KMS-11 (cell line): ENCODE results near the gene C16orf89.

Experiments
- H2AFZ ChIP-seq: fragments of 200-600 bp; sonication (generic); 2 replicates; pipeline ENCODE4 v1.6.1; 2016; ENCODE audit warnings: antibody characterized with exemption, mixed run types, low read depth
- H3K27ac ChIP-seq: fragments of 200-600 bp; sonication (generic); 2 replicates; pipeline ENCODE4 v1.6.1; 2016; ENCODE audit warnings: mild to moderate bottlenecking, mixed run types
- H3K27me3 ChIP-seq: fragments of 200-600 bp; sonication (generic); 2 replicates; pipeline ENCODE4 v1.6.1; 2017; ENCODE audit warnings: mild to moderate bottlenecking, low read depth, mixed run types, moderate library complexity; ENCODE audit not compliant: insufficient read depth
- H3K36me3 ChIP-seq: fragments of 200-600 bp; sonication (generic); 2 replicates; pipeline ENCODE4 v1.6.1; 2017; ENCODE audit warnings: mild to moderate bottlenecking, mixed run types; ENCODE audit not compliant: insufficient read depth
- H3K4me1 ChIP-seq: fragments of 200-600 bp; sonication (generic); 2 replicates; pipeline ENCODE4 v1.6.1; 2016; ENCODE audit warnings: mild to moderate bottlenecking, low read depth, mixed run types; ENCODE audit not compliant: poor library complexity, severe bottlenecking
- H3K4me2 ChIP-seq: fragments of 200-600 bp; sonication (generic); 2 replicates; pipeline ENCODE4 v1.7.0; 2016; ENCODE audit warnings: mild to moderate bottlenecking, mixed run types
- H3K4me3 ChIP-seq: fragments of 200-600 bp; sonication (generic); IDR thresholded peaks from 2 replicates; pipeline ENCODE4 v1.6.1; 2017; ENCODE audit warnings: low read depth, low read length, mixed read lengths; ENCODE audit not compliant: insufficient read depth
- H3K79me2 ChIP-seq: fragments of 200-600 bp; sonication (generic); 2 replicates; pipeline ENCODE4 v1.6.1; 2016; ENCODE audit warnings: low read depth, mixed run types; ENCODE audit not compliant: insufficient read depth
- H3K9ac ChIP-seq: fragments of 200-600 bp; sonication (generic); 2 replicates; pipeline ENCODE4 v1.6.1; 2016; ENCODE audit warnings: mild to moderate bottlenecking, mixed run types
- H4K20me1 ChIP-seq: fragments of 200-600 bp; sonication (generic); 2 replicates; pipeline ENCODE4 v1.6.1; 2016; ENCODE audit warnings: mild to moderate bottlenecking, mixed run types; ENCODE audit not compliant: insufficient read depth
- CTCF ChIP-seq: fragments of 200-600 bp; sonication (generic); conservative IDR thresholded peaks from 2 replicates; pipeline ENCODE4 v1.6.1; 2017; ENCODE audit warnings: low read depth, mild to moderate bottlenecking, antibody characterized with exemption, low read length, moderate library complexity, mixed read lengths

The C16orf89 gene

GRCh38 chr16:5059386-5060072, 6.2 kb downstream of the C16orf89 start:
- Histone ChIP-seq H3K9ac (no peak overlapping the region), H3K4me1 (no peaks in the 10 kb centered on the region), H3K27ac (no peak overlapping the region), H3K4me3 (no peak overlapping the region), H3K79me2 (no peaks in the 10 kb centered on the region), H3K4me2 (no peak overlapping the region), H3K27me3 (no peaks in the 10 kb centered on the region; the same call in 1 of the 2 replicates), H4K20me1 (no peaks in the 10 kb centered on the region), H3K36me3 (no peaks in the 10 kb centered on the region), H2AFZ (no peak overlapping the region)
- no peak for TF ChIP-seq CTCF

- H3K9ac ChIP-seq, result no peak overlapping the region
- no peak overlapping the region for H3K4me3 ChIP-seq
- no peaks in the 10 kb centered on the region for H3K79me2 ChIP-seq
- H4K20me1 ChIP-seq, result no peaks in the 10 kb centered on the region
- no peak overlapping the region for H3K27ac ChIP-seq
- H3K4me1 ChIP-seq, result no peaks in the 10 kb centered on the region
- no peaks in the 10 kb centered on the region for H3K36me3 ChIP-seq
- H3K4me2 ChIP-seq, result no peak overlapping the region
- H3K27me3 ChIP-seq, result no peaks in the 10 kb centered on the region; the same call in 1 of the 2 replicates
- H2AFZ ChIP-seq, result no peak overlapping the region
- TF ChIP-seq CTCF, result no peak
Measured at GRCh38 chr16:5058476-5058875, 7.3 kb downstream of the C16orf89 start.

- Histone ChIP-seq H2AFZ (no peak overlapping the region), H3K9ac (no peak overlapping the region), H4K20me1 (no peaks in the 10 kb centered on the region), H3K79me2 (no peaks in the 10 kb centered on the region), H3K36me3 (no peaks in the 10 kb centered on the region), H3K4me3 (no peak overlapping the region), H3K27ac (no peak overlapping the region), H3K4me2 (no peak overlapping the region), H3K4me1 (no peaks in the 10 kb centered on the region), H3K27me3 (no peaks in the 10 kb centered on the region)
- TF ChIP-seq CTCF, result no peak
Measured at GRCh38 chr16:5056352-5056751, 9.4 kb downstream of the C16orf89 start.

GRCh38 chr16:5054876-5055865, 10.6 kb downstream of the C16orf89 start:
- no peak overlapping the region for H3K4me3 ChIP-seq
- no peak overlapping the region for H3K9ac ChIP-seq
- no peak overlapping the region for H3K27ac ChIP-seq
- H3K4me1 ChIP-seq, result no peaks in the 10 kb centered on the region
- H2AFZ ChIP-seq, result no peak overlapping the region
- no peaks in the 10 kb centered on the region for H3K36me3 ChIP-seq
- no peaks in the 10 kb centered on the region for H4K20me1 ChIP-seq
- H3K79me2 ChIP-seq, result no peaks in the 10 kb centered on the region
- no peak overlapping the region for H3K4me2 ChIP-seq
- no peak for TF ChIP-seq CTCF
- H3K27me3 ChIP-seq, result no peaks in the 10 kb centered on the region
